ENCODE results near the gene NCOA3. TPM values are rescaled to one million over a fixed set of nuclear protein-coding genes. Genes with fewer than 3 reads are reported as not detected.
A peak's percentile ranks its signal among the peaks of the same experiment; 100 is the strongest.

NCOA3 gene
- total RNA-seq, 1 experiment from 2014 or later = 35.6 TPM

DNA sequence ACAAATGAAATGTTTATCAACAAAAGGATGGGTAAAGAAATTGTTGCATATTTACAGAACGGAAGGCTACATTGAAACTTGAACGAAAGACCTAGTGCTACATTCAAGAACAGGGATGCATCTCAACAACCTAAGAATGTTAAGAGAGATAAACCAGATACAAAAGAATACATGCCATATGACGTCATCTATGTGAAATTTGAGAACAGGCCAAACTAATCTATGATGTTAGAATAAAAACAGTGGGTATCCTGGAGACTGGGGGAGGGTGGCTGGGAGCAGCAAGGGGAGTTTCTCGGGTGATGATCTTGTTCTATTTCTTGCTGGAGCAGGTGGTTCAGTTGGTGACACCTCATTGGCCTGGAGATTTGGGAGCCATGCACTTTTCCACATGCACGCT, 202.1 kb downstream of the NCOA3 start:
- DNase-seq (ENCODE audit: low read depth) = peak; percentile 47

DNA sequence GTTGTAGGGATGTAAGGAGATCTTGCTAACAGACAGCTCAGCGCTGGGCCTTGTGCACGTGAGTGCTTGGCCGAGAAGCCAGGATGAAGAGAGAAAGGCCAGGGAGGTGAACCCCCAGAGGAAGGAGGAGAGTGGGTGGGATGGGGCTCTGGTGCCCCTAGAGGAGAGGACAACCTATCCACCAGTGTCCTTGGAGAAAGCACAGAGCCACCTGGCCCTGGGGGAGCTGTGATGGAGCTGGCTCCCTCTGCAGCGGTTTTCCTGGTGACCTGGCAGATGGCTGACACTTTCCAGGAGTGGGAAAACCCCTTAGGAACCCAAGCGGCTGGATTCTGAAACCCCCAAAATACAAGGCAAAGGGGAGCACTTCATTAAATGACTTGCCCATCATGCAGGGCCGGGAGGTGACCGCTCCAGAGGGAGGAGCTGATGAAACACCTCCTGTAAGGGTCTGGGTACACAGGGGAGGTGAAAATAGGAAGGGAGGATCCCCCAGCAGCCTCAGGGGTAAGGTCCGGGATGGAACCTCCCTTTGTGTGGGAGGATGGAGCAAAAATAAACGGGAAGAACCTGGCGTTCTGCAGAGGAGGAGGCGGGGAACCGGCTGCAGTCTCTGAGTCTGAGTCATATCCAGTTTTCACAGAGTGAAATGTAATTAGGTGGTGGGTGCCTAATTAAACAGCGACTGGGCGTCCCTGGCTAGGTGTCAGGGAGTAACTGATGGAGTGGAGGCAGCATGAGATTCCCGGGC, 203.2 kb downstream of the NCOA3 start:
- DNase-seq (ENCODE audit: low read depth) = no peak

DNA sequence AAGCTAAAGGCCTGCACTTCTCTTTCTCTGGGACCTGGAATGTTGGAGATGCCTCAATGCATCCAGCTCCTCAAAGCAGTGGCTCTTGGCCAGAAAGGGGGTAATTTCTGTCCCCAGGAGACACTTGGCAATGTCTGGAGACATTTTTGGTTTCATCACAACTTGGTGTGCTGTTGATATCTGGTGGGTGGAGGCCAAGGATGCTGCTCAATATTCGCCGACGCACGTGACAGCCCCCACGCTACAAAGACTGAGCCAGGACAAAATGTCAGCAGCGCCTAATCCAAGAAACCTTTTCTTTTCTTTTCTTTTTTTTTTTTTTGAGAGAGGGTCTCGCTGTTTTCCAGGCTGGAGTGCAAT, 203.8 kb downstream of the NCOA3 start:
- DNase-seq (ENCODE audit: low read depth) = no peak

DNA sequence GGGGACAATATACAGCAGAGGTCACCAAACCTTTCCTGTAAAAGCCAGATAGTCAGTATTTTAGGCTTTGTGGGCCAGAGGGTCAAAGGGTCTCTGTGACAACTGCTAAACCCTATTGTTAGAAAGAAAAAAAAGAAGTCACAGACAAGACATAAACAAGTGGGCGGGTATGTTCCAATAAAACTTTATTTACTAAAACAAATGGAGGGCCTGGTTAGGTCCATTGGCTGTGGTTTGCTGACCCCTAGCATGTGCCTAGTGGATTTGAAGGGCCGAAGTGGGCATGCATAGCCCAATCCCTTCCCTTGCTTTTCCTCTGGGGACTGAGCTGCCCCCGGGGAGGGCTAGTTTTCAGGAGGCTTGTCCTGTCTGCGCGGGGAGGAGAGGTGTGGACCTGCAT, 204.7 kb downstream of the NCOA3 start:
- no peak for DNase-seq (ENCODE audit: low read depth)

Other genes starting within 250 kb of the NCOA3 start
- gene ZMYND8, start 145.2 kb upstream of the NCOA3 start, total RNA-seq (2014; rRNA removed; shearing (Covaris generic)) = 23.6 and 49.6 TPM in 2 replicates